GM21526 (cell line): ENCODE data around the gene HAUS7.

Source experiments
- ATAC-seq: cut with Tn5 transposase; IDR thresholded peaks from one replicate; pipeline ENCODE4 v1.9.1; 2021; ENCODE audit warnings: moderate library complexity; ENCODE audit not compliant: unreplicated experiment, low FRiP score

The HAUS7 gene

DNA sequence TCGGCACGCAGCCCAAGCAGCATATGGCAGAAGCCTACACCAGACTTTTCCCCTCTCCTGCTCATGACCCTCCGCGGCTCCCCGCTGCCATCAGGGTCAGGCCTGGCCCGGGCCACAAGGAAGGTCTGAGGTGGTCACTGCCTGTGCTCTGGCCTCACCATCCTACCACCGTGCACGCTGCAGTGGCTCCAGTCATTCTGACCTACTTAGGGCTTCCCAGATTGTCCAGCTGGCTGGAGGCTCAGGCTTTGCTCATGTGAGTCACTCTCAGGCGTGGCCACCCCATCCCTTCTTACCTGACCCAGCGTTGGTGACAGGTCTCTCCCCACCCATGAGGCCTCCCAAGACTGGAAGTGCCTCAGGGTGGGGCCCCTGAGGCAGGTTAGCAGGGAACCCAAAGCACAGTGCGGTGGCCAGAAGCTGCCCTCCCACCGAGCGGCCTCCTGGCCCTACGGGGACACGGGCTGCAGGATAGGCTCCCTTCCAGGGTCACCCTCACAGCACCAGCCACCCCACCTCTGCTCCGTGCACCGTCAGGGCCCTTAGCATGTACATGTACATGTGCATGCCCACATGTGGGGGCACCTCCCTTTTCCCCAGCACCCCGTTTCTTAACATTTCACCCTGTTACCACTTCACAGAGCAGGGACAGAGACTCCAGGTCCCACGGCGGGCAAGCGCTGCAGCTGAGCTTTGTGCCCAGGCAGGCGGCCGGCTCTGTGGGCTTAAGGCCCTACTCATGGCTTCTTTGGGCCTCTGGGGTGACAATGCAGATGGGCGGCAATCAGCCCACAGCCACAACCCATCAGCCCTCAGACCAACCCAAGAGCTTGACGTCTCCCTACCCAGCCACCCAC lies 26.7 kb downstream of the HAUS7 start:
- no peak for ATAC-seq

DNA sequence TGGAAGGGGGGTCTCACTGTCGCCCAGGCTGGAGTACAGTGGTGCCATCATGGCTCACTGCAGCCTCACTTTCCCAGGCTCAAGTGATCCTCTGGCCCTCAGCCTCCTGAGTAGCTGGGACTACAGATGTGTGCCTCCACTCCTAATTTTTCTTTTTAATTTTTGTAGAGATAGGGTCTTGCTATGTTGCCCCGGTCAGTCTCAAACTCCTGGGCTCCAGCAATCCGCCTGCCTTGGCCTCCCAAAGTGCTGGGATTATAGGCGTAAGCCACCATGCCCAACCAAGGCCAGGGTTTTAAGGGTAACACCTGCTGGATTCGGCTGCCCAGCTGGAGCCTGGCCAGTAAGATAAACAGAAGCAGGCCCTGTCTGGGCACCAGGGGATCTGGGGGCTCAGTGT lies 27.9 kb downstream of the HAUS7 start:
- no peak for ATAC-seq

DNA sequence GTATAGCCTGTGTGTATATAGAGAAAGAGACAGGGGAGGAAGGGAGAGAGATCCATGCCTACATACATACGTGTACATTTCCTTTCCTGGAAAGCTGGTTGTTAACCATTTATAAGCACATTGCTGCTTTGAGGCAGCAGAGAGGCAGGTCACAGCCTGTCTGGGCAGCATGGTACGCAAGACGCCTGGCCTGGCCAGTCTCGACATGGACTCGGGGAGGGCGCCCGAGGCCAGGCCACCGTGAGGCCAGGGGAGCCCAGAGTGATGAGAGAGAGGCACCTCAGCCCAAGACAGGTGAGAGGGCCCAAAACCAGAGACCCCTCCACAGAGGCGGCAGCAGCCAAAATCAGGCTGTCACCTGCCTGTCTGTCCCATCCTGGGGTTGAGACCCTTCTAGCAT lies 28.4 kb downstream of the HAUS7 start:
- ATAC-seq, result no peak

DNA sequence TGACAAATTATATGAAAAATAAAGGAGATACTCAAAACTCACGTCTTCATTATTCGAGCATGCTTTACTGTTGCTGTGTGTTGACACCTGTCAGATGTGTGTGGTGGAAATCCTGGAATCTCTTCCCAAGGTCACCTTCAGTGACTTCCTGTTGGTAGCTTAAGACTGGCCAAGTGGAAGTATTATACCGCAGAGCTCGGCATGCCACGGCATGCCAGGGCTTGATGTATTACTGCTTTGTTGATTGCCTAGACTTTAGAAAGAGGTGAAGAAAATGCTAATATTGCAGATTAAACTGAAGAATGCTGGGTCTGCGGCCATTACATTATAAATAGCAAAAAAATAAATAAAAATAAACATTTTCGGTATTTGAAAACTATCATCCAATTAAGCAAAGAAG lies 29.1 kb downstream of the HAUS7 start:
- ATAC-seq, result no peak

DNA sequence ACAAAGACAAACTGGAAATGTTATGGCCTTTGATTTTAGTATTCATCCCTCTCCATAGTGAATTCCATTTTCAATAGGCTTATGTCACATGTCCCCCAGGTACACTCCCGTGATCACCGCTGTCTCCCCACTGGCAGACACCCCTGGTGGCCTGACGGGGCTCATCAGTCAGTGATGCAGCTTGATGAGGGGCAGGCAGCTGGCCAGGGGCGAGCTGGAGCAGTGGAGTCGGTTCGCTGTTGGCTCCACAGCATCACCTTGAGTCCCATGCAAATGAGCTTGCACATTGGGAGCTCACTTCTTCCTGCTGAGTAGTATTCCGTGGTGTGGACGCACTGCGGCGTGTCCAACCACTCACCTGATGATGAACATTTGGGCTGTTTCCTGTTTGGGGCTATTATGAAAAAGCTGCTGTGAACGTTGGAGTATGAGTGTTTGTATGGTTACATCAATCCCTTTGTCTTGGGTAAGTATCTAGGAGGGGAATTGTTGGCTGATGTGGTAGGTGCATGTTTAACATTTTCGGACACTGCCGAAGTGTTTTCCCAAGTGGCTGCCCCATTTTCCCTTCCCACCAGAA lies 29.7 kb downstream of the HAUS7 start:
- ATAC-seq, result no peak

DNA sequence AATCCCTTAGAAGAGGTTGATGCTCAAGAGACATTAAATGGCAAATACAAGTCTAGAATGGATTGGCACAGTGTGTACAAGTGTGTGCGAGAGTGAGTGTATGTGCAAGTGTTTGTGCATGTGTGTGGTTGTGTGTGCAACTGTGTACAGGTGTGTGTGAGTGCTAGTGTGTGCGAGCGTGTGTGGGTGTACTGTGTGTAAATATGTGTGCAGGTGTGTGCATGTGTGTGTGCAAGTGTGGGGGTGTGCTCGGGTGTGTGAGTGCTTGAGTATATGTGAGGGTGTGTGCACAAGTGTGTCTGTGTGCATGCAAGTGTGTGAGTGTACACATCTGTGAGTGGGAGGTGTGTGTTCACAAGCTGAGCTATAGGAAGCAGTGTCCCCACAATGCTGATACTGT lies 30.4 kb downstream of the HAUS7 start:
- ATAC-seq, result no peak

DNA sequence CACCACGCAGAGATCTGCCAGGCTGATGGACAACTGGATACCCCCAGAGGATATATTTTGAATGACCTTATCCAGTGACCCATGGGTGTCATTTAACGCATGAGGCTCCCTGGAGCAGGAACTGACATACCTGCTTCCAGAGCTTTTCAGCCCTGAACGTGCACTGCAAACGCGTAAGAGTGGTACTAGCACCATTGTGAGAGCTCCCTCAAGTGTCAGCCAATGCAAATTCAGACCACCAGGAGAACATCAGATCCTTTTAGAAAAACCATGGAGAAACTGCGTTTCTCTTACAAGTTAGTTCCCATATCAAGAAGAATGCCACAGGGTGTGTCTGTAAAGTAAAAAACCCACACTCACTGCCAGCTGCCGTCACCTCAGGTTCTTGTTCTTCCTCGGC lies 31.8 kb downstream of the HAUS7 start:
- ATAC-seq, result no peak

DNA sequence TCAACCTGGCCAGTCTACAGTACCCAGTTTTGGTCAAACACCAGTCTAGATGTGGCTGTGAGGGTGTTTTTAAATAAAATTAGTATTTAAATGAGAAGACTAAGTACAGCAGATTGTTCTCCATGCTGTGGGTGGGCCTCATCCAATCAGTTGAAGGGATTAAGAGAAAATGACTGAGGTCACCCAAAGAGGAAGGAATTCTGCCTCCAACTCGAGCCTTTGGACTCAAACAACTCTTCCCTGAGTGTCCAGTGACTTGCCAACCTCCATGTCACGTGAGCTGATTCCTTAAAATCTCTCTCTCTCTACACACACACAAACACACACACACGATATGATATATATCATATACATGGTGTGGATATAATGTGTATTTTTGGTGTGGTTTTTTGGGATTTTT lies 34.5 kb downstream of the HAUS7 start:
- ATAC-seq, result no peak

DNA sequence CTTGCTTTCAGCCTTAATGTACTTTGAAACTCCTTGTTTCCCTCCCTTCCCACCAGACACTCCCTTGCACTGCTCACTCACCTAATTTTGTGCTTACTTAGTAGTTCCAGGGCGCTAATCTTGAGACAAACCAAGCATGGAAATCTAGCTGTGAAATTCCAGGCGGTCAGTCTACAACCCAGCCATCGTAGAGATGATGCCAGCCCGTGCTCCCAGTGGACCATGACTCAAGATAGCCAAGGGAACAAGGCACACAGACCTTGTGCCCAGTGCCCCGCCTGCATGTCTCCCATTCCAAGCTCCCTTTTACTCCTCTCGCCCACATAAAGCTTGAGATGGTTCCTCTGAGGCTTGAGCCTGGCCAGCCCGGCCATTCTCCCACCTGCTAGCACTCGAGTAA lies 35.6 kb downstream of the HAUS7 start:
- no peak for ATAC-seq

DNA sequence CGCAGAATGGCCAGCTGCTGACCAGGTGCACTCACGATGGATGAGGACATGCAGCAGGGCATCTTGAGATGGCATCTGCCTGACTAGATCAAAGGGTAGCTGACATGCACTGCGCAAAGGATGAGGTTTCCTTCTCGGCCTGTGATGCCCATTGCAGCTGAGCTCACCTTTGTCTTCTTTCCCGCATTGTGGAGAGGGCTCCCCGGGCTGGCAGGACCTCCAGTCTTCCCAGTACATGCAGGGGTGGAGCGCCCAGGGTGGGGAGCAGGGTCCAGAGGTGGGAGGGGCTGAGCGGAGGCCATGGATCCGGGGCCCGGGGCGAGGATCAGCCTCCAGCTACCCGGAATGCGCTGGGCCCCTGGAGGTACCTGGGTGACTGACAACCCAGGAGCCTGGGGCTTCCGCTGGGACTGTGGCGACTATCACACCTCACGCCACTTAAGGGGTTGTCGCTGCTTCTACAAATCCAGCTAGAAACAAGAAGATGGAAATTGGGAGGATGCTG lies 36.5 kb downstream of the HAUS7 start:
- no peak for ATAC-seq

DNA sequence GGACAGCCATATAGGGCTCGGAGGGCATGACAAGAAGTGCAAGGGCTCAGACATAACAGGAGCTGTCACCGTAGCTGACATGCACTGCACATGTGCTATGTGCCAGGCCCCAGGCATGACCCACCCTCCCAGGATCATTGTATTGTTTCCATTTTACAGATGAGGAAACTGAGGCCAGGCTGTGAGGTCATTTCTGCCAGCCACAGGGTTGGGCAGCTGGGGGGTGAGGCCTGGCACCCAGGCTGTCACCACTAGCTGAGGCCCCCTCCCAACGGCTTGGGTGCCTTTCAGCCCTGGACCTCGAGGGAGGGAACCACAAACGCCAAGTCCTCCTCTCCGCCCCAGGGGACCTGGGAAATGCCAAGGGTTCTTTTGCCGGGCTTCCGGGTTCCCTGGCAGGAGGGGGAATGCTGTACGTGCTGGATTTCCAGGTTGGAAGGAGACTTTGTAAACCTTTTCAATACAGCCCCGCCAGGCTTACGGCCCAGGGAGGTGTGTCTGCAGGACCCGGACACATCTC lies 37.2 kb downstream of the HAUS7 start:
- ATAC-seq, result no peak

DNA sequence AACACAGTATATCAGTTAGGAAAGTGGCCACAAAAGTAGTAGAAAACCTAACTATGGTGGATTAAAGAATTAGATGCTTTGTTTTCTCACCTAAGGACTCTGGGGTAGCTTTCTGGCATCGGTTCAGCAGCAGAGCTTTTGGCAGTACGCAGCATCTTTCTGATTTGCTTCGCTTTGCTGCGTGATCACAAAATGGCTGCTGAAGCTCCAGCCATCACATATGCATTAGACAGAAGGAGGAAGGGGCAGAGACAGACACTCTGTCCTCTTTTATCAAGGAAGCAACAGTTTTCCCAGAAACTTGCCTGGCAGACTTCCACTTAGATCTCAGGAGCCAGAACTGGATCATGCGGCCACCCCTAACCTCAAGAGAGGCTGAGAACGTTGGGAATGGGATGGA lies 39.6 kb downstream of the HAUS7 start:
- no peak for ATAC-seq

DNA sequence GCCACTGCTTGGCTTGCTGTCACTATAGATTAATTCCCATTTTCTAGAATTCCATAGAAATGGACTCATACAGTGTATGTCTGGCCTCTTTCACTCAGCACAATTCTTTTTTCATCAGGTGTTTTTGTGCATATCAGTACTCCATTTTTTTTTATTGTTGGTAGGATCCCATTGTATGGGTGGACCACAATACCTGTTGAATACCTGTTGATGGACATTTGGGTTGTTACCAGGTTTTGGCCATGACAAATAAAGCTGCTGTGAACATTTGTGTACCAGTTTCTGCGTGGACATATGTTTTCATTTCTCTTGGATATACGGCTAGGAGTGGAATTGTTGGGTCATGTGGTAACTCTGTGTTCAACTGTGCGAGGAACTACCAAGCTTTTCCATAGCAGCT lies 44.2 kb downstream of the HAUS7 start:
- no peak for ATAC-seq

DNA sequence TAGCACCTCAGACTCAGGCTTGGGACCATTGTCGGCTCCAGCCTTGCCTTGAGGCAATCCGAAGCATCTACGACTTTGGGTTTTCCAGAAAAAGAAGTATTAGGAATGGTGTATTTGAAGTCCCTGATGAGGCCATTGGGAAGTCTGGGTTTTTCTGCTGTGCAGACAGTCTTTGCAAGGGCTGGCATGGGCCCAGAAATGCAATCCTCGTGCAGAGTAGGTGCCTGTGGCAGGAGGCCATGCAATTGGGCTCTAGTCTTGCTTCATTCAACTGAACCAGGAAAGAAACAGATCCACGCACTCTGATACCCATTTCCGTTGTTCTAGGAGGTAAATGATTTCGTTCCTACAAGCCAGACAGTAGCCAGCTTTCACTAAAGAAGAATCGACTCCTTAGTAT lies 46.7 kb downstream of the HAUS7 start:
- ATAC-seq, result no peak

DNA sequence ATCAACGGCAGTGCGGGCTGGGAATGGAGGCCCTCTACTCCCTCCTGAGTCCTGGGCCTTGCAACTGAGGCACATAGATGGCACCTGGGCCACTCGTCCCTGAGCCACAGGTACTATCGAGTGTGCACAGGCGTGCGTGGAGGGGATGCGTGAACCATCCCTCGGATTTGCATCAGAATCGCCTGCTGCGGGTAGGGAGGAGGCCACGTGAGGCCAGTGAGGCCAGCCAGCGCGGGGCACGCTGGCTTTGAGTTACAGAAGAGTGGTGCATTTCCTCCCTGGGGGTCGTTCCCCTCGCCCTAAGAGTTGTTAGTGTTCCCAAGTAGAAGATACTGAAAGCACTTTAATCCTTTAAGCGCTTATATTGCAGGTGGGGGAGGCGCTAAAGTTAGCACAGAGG lies 48.5 kb downstream of the HAUS7 start:
- no peak for ATAC-seq

DNA sequence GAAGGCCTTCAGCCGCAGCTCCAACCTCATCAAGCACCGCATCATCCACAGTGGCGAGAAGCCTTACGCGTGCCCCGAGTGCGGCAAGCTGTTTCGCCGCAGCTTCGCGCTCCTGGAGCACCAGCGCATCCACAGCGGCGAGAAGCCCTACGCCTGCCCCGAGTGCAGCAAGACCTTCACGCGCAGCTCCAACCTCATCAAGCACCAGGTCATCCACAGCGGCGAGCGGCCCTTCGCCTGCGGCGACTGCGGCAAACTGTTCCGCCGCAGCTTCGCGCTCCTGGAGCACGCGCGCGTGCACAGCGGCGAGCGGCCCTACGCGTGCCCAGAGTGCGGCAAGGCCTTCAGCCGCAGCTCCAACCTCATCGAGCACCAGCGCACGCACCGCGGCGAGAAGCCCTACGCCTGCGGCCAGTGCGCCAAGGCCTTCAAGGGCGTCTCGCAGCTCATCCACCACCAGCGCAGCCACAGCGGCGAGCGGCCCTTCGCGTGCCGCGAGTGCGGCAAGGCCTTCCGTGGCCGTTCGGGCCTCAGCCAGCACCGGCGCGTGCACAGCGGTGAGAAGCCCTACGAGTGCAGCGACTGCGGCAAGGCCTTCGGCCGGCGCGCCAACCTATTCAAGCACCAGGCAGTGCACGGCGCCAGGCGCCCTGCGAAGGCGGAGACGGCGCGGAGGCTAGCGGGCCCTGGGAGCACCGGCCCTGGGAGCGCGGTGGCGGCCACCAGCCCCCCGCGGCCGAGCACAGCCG lies 49.4 kb downstream of the HAUS7 start:
- ATAC-seq, result no peak

DNA sequence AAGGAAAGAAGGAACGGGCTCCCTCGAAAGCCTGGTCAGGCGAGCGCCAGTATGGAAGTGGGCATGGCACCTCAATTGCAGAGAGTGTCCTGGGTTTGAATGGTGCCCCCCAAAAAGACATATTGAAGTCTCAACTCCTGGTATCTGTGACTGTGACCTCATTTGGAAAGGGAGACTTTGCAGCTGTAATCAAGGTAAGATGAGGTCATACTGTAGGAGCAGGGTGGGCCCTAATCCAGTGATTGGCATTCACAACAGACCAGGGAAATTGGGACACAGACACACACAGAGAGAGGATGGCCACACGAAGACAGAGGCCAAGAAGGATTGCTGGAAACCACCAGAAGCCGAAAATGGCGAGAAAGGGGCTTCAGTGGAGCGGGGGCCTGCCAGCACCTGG lies 52.7 kb downstream of the HAUS7 start:
- ATAC-seq, result no peak

DNA sequence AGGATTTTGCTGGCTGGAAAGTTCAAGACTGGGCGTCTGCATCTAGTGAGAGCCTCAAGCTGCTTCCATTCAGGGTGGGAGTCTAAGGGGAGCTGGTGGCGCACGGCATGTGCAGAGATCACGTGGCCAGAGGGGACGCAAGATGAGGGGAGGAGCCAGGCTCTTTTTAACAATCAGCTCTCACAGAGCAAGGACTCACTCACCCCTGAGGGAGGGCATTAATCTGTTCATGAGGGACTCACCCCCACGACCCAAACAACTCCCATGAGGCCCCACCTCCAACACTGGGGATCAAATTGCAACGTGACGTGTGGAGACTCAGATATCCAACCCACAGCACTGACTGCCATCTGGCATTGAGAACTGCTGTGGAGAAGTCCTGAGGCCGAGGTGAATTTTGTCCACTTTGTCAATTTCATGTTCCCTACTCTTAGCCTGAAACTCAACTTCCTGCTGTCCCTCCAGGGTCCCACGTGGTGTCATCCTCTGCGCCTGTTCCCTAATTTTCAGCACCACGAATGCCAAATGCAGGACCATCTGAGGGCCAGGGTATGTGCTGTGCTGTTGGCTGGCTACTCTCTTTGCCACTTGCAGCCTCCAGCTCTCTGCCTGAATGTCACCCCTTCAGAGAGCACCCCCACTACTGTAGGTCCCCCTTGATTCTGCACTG lies 53.5 kb downstream of the HAUS7 start:
- ATAC-seq, result no peak

DNA sequence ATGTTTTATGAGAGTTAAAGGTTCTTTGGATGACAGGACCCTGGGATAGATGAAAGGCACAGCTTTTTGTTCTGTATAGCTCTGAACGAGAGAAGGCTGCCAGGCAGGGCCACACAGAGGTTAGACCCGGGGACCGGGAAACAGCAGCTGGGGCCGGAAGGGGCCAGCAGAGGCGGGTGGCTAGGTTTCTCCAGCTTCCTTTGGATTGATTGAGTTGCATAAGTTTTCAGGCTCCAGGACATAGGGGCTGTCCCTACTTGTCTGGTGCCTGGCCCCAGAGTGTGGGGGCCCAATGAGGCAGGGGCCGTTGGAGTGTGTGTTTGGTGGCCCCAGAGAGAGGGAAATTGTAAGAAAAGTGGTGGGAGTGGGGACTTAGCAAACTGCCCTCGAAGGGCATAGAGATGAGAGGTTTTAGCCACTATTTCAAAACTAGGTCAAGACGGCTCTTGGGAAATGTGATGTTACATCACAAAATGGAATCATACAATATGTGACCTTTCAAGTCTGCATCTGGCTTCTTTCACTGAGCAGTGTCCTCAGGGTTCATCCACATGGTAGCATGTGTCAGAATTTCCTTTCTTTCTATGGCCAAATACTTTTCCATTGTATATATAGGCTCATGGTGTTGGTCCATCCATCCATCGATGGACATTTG lies 55.4 kb downstream of the HAUS7 start:
- ATAC-seq, result no peak

DNA sequence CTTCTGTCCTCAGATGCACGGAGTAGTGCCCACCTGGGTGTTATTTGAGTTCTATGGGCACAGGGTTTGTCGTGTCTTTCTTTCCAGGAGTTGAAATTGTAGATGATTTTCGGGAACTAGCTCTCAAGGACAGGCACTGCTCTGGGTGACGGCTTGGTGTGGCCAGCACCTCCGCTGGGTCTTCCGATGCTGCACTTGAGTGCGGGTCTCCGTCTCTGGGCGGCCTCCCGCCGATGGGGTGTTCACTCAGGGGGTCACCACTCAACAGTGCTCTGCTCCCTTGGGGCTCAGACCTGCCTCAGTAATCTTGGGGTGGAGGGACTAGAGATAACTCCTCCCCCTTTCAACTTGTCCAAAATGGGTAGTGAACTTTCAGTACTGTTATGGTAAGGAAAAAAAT lies 56.6 kb downstream of the HAUS7 start:
- no peak for ATAC-seq
